OCI-LY7 (cell line): ENCODE measurements around the gene SLC7A7. TPM values are rescaled to one million over a fixed set of nuclear protein-coding genes. Genes with fewer than 3 reads are reported as not detected.
"Not testable (repeated sequence)": the region's sequence is repeated elsewhere in the genome, so short reads cannot be mapped to it uniquely, and the experiment has no call there.

Experiments
- BruUV-seq: library from RNA; stranded (reverse); fragments of 400-500 nt; replicated peaks from 2 replicates; lab custom pipeline; 2021; lab: Mats Ljungman, UMichigan
- CTCF ChIA-PET: fragments of 300-600 bp; sonication (Branson Sonifier 250); formaldehyde crosslinking; loops from one replicate; lab custom pipeline; 2022; ENCODE audit warnings: antibody characterized with exemption; ENCODE audit not compliant: unreplicated experiment; lab: Charles Lee
- POLR2A ChIA-PET: fragments of 300-600 bp; sonication (Branson Sonifier 250); formaldehyde crosslinking; loops from one replicate; lab custom pipeline; 2022; ENCODE audit warnings: antibody characterized with exemption; lab: Charles Lee
- DNase-seq: peaks from one replicate; pipeline ENCODE4 v3.0.0-alpha.2; 2015; ENCODE audit warnings: low spot score
- H2AFZ ChIP-seq: fragments of 200-600 bp; sonication (generic), shearing (Covaris generic); 2 replicates; pipeline ENCODE4 v1.6.1; 2014; ENCODE audit warnings: mild to moderate bottlenecking, antibody characterized with exemption, low read length, moderate library complexity
- H3K27ac ChIP-seq: fragments of 200-600 bp; sonication (generic); 2 replicates; pipeline ENCODE4 v1.5.1; 2014; ENCODE audit warnings: mixed run types, low read depth, mild to moderate bottlenecking, moderate library complexity, low read length, inconsistent platforms; ENCODE audit not compliant: poor library complexity, severe bottlenecking
- H3K36me3 ChIP-seq: fragments of 200-600 bp; sonication (generic); 2 replicates; pipeline ENCODE4 v1.6.1; 2014; ENCODE audit warnings: mild to moderate bottlenecking, antibody characterized with exemption, low read length, moderate library complexity, mixed read lengths; ENCODE audit not compliant: insufficient read depth
- H3K4me1 ChIP-seq: fragments of 200-600 bp; sonication (generic); 2 replicates; pipeline ENCODE4 v1.5.1; 2014; ENCODE audit warnings: mild to moderate bottlenecking, low read length; ENCODE audit not compliant: insufficient read depth, poor library complexity, severe bottlenecking
- H3K4me2 ChIP-seq: fragments of 200-600 bp; sonication (generic); 2 replicates; pipeline ENCODE4 v1.6.1; 2014; ENCODE audit warnings: mild to moderate bottlenecking, low read length
- H3K4me3 ChIP-seq: fragments of 200-600 bp; sonication (generic); 2 replicates; pipeline ENCODE4 v1.5.1; 2014; ENCODE audit warnings: mild to moderate bottlenecking, low read depth, low read length; ENCODE audit not compliant: poor library complexity, severe bottlenecking
- H3K79me2 ChIP-seq: fragments of 200-600 bp; sonication (generic); 2 replicates; pipeline ENCODE4 v1.6.1; 2016; ENCODE audit warnings: low read depth, mild to moderate bottlenecking, low read length, moderate library complexity, mixed read lengths; ENCODE audit not compliant: insufficient read depth
- H3K9me2 ChIP-seq: fragments of 200-600 bp; sonication (generic); 2 replicates; pipeline ENCODE4 v1.6.1; 2016; ENCODE audit warnings: mild to moderate bottlenecking, low read length, mixed read lengths; ENCODE audit not compliant: insufficient read depth
- H3K9me3 ChIP-seq: fragments of 200-600 bp; sonication (generic); 2 replicates; pipeline ENCODE4 v1.6.1; 2014; ENCODE audit warnings: mild to moderate bottlenecking, mixed run types, low read length, mixed read lengths
- H4K20me1 ChIP-seq: fragments of 200-600 bp; sonication (generic); 2 replicates; pipeline ENCODE4 v1.6.1; 2014; ENCODE audit warnings: mild to moderate bottlenecking, antibody characterized with exemption, low read length, moderate library complexity, mixed read lengths; ENCODE audit not compliant: insufficient read depth
- CTCF ChIP-seq: fragments of 200-600 bp; sonication (generic); conservative IDR thresholded peaks from 2 replicates; pipeline ENCODE4 v1.5.1; 2014; ENCODE audit warnings: mild to moderate bottlenecking, antibody characterized with exemption, low read length, moderate library complexity, mixed read lengths
- EZH2phosphoT487 ChIP-seq: fragments of 200-600 bp; sonication (generic); IDR thresholded peaks from 2 replicates; pipeline ENCODE4 v1.6.1; 2018; ENCODE audit warnings: low read depth, borderline replicate concordance, mild to moderate bottlenecking, mixed run types, antibody characterized with exemption, low read length, moderate library complexity, mixed read lengths
- intact Hi-C: fragments of 100-400 bp; cut with micrococcal nuclease; formaldehyde crosslinking; loops from one replicate; pipeline ENCODE4 v1.10.0; 2022; ENCODE audit not compliant: unreplicated experiment
- total RNA-seq, 2 experiments: library from RNA; depleted of rRNA in 1 of 2; stranded (reverse); fragments of >200 nt in 1 of 2; shearing (Covaris generic) in 1 of 2; gene quantifications; 2 replicates each; pipeline ENCODE4 v1.2.3, GENCODE V29; 2014 to 2022

The SLC7A7 gene
- total RNA-seq, 2 experiments from 2014 or later: 30.6 to 59.2 TPM

DNA sequence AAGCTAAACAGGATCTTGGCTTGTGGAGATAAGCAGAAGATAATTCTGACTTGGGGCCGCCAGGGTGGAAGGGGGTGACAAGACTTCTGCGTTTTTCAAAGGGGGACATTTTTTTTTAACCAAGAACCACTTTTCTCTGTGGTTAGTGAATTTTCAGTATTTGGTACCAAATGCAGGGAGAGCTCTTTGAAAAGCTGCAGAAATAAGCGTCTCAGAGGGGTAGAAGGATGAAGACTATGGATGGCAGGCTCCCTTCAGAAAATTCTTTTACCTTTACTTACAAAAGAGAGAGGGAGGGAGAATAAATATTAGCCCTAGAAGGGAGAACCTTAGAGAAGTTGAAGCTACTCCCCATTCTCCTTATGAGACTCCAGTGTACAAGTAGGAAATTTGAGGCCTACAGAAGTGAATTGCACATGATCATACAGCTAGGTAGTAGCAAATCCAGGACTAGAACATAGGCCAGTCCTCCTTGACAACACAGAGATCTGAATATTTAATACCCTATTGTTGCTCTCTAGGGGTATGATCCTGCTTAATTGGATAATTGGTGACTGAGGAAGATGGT lies 15.3 kb upstream of the SLC7A7 start:
- peak overlapping the region; percentile 93 for H3K4me2 ChIP-seq
- H3K79me2 ChIP-seq: peaks cover 25% of the 10 kb centered on the region
- H2AFZ ChIP-seq: peak overlapping the region; percentile 76; the same call in 1 of the 2 replicates
- H4K20me1 ChIP-seq: no peaks in the 10 kb centered on the region
- H3K9me2 ChIP-seq: no peaks in the 10 kb centered on the region
- intact Hi-C loops: no loop called here
- TF ChIP-seq EZH2phosphoT487 (no peak), CTCF (no peak)
- POLR2A ChIA-PET: interaction anchor here (0.7 to 1.8 kb wide), 14 partner anchors 8 to 489 kb away, joined by 3 to 12 read pairs (median 4); partner anchors contain the start of gene OXA1L
- peak overlapping the region; percentile 69 for H3K27ac ChIP-seq
- peaks cover 45% of the 10 kb centered on the region for H3K4me1 ChIP-seq
- peak; percentile 43 for DNase-seq
- H3K4me3 ChIP-seq: peak overlapping the region; percentile 74
- TSS peak; percentile 78 for BruUV-seq
- no peaks in the 10 kb centered on the region for H3K9me3 ChIP-seq
- peaks cover 44% of the 10 kb centered on the region for H3K36me3 ChIP-seq
- CTCF ChIA-PET: interaction anchor here (0.6 to 1.5 kb wide), 6 partner anchors 11 to 173 kb away, joined by 3 to 13 read pairs (median 4); no protein-coding TSS in a partner anchor

DNA sequence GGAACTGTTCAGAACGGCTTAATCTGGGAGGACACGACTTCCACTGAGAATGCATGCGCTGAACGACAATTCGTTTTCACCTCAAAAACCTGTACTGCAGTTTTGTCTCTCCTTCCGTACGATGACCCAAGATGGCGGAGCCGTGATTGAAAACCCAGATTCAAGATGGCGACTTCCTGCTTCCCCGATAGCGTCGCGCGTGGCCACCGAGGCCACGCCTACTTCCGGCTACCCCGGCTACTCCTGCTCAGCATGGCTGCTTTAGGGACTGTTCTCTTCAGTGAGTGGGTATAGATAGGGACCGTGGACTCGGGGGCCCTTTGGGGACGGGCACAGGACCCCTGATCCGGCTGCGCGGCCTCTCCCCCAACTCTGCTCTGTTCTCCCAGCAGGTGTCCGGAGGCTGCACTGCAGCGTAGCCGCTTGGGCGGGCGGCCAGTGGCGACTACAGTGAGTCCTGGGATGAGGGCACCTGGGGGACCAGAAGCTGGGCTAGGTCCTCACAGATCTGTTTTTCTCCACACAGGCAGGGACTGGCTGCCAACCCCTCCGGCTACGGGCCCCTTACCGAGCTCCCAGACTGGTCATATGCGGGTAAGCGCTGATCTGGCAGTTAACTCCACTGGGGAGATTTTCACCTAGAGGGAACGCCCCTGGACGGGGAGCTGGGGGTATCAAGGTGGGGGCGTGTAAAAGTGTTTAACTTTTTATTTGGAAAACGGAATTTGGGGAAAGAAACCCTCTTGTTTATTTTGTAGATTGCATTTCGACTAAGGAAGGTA lies 14.6 kb upstream of the SLC7A7 start, which contains the start of gene MRPL52:
Gene MRPL52, plus strand, starts transcription at position 227 of the 782 bp plus-strand sequence. Its CDS starts 26 bp downstream, at position 253.
- peaks cover 50% of the 10 kb centered on the region for H3K4me1 ChIP-seq
- H3K36me3 ChIP-seq: peaks cover 37% of the 10 kb centered on the region
- DNase-seq: peak; percentile 96
- H3K79me2 ChIP-seq: peaks cover 25% of the 10 kb centered on the region
- no peaks in the 10 kb centered on the region for H3K9me2 ChIP-seq
- ChIA-PET POLR2A (interaction anchor here (0.7 to 2.1 kb wide), 15 partner anchors 9 to 489 kb away, joined by 3 to 12 read pairs (median 4); partner anchors contain the start of gene OXA1L), CTCF (interaction anchor here (0.6 to 1.5 kb wide), 6 partner anchors 10 to 172 kb away, joined by 3 to 13 read pairs (median 4); no protein-coding TSS in a partner anchor)
- peak within 1 kb of the TSS; percentile 74 for H3K4me3 ChIP-seq
- peak within 1 kb of the TSS; percentile 69 for H3K27ac ChIP-seq
- no peak for TF ChIP-seq CTCF
- TF ChIP-seq EZH2phosphoT487: no peak
- peak within 1 kb of the TSS; percentile 76; the same call in 1 of the 2 replicates for H2AFZ ChIP-seq
- BruUV-seq: no TSS peak
- no peaks in the 10 kb centered on the region for H3K9me3 ChIP-seq
- peak within 1 kb of the TSS; percentile 93 for H3K4me2 ChIP-seq
- no peaks in the 10 kb centered on the region for H4K20me1 ChIP-seq
- intact Hi-C loops: no loop called here

GRCh38 chr14:22829076-22829660 lies 13.9 kb upstream of the SLC7A7 start:
- H4K20me1 ChIP-seq, H3K9me3 ChIP-seq, H3K9me2 ChIP-seq, CTCF ChIA-PET, intact Hi-C loops, DNase-seq: not testable (repeated sequence)
- Histone ChIP-seq H3K4me2 (peak overlapping the region; percentile 93), H3K4me3 (peak overlapping the region; percentile 74), H3K79me2 (peaks cover 25% of the 10 kb centered on the region), H3K36me3 (peaks cover 30% of the 10 kb centered on the region), H3K27ac (peak overlapping the region; percentile 69), H2AFZ (peak overlapping the region; percentile 76; the same call in 1 of the 2 replicates), H3K4me1 (peaks cover 56% of the 10 kb centered on the region)
- TSS peak; percentile 94 for BruUV-seq
- POLR2A ChIA-PET: interaction anchor here (2.1 kb wide), 1 partner anchor 10 kb away, joined by 7 read pairs; no protein-coding TSS in a partner anchor
